ENCODE results near the gene KAT14. TPM values are rescaled to one million over a fixed set of nuclear protein-coding genes. Genes with fewer than 3 reads are reported as not detected.
"Not testable (repeated sequence)": the region's sequence is repeated elsewhere in the genome, so short reads cannot be mapped to it uniquely, and the experiment has no call there.

Gene KAT14
- total RNA-seq, 1 donor from 2014 or later: 1.7 TPM

GRCh38 chr20:18195931-18196330, 58.3 kb downstream of the KAT14 start:
- Histone ChIP-seq H3K4me1 (no peaks in the 10 kb centered on the region), H3K27me3 (no peaks in the 10 kb centered on the region), H3K9me3 (no peaks in the 10 kb centered on the region), H3K27ac (no peak overlapping the region), H3K4me3 (no peak overlapping the region), H3K36me3 (no peaks in the 10 kb centered on the region)
- intact Hi-C loops (cut with DNase I): no loop called here
- TF ChIP-seq CTCF (IDR thresholded peaks at IDR 0.05): no peak
- DNase-seq (ENCODE audit: low spot score in 2 of 2): no peak

GRCh38 chr20:18197382-18198070, 59.9 kb downstream of the KAT14 start:
- H3K9me3 ChIP-seq: peaks cover 0 to 7% of the 10 kb centered on the region in 2 donors
- DNase-seq (ENCODE audit: low spot score in 2 of 2): no peak
- H3K36me3 ChIP-seq: no peaks in the 10 kb centered on the region
- intact Hi-C loops (cut with DNase I): no loop called here
- no peak for TF ChIP-seq CTCF (IDR thresholded peaks at IDR 0.05)
- no peak overlapping the region for H3K27ac ChIP-seq
- H3K4me3 ChIP-seq: no peak overlapping the region
- H3K4me1 ChIP-seq: no peaks in the 10 kb centered on the region
- no peaks in the 10 kb centered on the region for H3K27me3 ChIP-seq

- H3K9me3 ChIP-seq: peaks cover 0 to 7% of the 10 kb centered on the region in 2 donors
- H3K36me3 ChIP-seq: no peaks in the 10 kb centered on the region
- H3K4me3 ChIP-seq: no peak overlapping the region
- intact Hi-C loops (cut with DNase I): no loop called here
- H3K27me3 ChIP-seq: no peaks in the 10 kb centered on the region
- no peaks in the 10 kb centered on the region for H3K4me1 ChIP-seq
- TF ChIP-seq CTCF (IDR thresholded peaks at IDR 0.05): no peak
- H3K27ac ChIP-seq: no peak overlapping the region
- DNase-seq (ENCODE audit: low spot score in 2 of 2): no peak
Observed at GRCh38 chr20:18202966-18203365, 65.3 kb downstream of the KAT14 start.

GRCh38 chr20:18203700-18204099, 66.0 kb downstream of the KAT14 start:
- H3K36me3 ChIP-seq; H3K4me3 ChIP-seq; H3K9me3 ChIP-seq; DNase-seq (ENCODE audit: low spot score in 2 of 2); H3K27ac ChIP-seq; H3K27me3 ChIP-seq; H3K4me1 ChIP-seq; intact Hi-C loops (cut with DNase I): not testable (repeated sequence)

- DNase-seq (ENCODE audit: low spot score in 2 of 2): no peak
- Histone ChIP-seq H3K36me3 (no peaks in the 10 kb centered on the region), H3K4me3 (no peak overlapping the region), H3K9me3 (no peaks in the 10 kb centered on the region), H3K27ac (no peak overlapping the region), H3K4me1 (no peaks in the 10 kb centered on the region), H3K27me3 (no peaks in the 10 kb centered on the region)
- TF ChIP-seq CTCF (IDR thresholded peaks at IDR 0.05): no peak
- intact Hi-C loops (cut with DNase I): no loop called here
Observed at GRCh38 chr20:18213002-18213401, 75.3 kb downstream of the KAT14 start.

GRCh38 chr20:18215566-18215965, 77.9 kb downstream of the KAT14 start:
- H3K36me3 ChIP-seq: no peaks in the 10 kb centered on the region
- intact Hi-C loops (cut with DNase I): no loop called here
- DNase-seq (ENCODE audit: low spot score in 2 of 2): no peak
- no peak overlapping the region for H3K4me3 ChIP-seq
- H3K27ac ChIP-seq: no peak overlapping the region
- no peaks in the 10 kb centered on the region for H3K9me3 ChIP-seq
- TF ChIP-seq CTCF (IDR thresholded peaks at IDR 0.05): no peak
- H3K4me1 ChIP-seq: no peaks in the 10 kb centered on the region
- no peaks in the 10 kb centered on the region for H3K27me3 ChIP-seq

Data from ascending aorta (tissue), 2 donors.